K562 (cell line): ENCODE data around the gene NAGPA. TPM values are rescaled to one million over a fixed set of nuclear protein-coding genes. Genes with fewer than 3 reads are reported as not detected.

ENCODE experiments used
- CBX5 ChIP-seq: IDR thresholded peaks from 2 replicates; pipeline ENCODE4 v1.6.1; 2014; ENCODE audit warnings: low read depth, borderline replicate concordance
- EP400 ChIP-seq: fragments of 450-650 bp; IDR thresholded peaks from 2 replicates; pipeline ENCODE4 v1.6.1; 2017; ENCODE audit warnings: antibody characterized with exemption, mild to moderate bottlenecking, moderate library complexity
- FOXK1 ChIP-seq: sonication (generic); formaldehyde crosslinking; IDR thresholded peaks from 2 replicates; pipeline ENCODE4 v1.8.0; 2022; ENCODE audit warnings: missing genetic modification reagents, mild to moderate bottlenecking, borderline replicate concordance
- HIVEP1 ChIP-seq: fragments of 250-450 bp; sonication (Bioruptor Pico); IDR thresholded peaks from 2 replicates; pipeline ENCODE4 v1.4.0; 2020; ENCODE audit warnings: mild to moderate bottlenecking
- KDM4B ChIP-seq, 2 experiments: fragments of 450-650 bp in 1 of 2; sonication (generic) in 1 of 2; IDR thresholded peaks; 2 replicates each; pipeline ENCODE4 v1.6.1; 2016 to 2017; ENCODE audit warnings: borderline replicate concordance in 2 of 2, antibody characterized with exemption in 1 of 2, low read depth in 1 of 2, mild to moderate bottlenecking in 1 of 2
- NR2C2 ChIP-seq, 2 experiments: fragments of 200-800 bp in 1 of 2; sonication (Bioruptor generic) in 1 of 2; sonication (generic) in 1 of 2; formaldehyde crosslinking in 1 of 2; IDR thresholded peaks; 2 replicates each; pipeline versions ENCODE4 v1.6.1 to v1.8.0; 2016 to 2022; ENCODE audit warnings: mild to moderate bottlenecking in 1 of 2, missing compliant biosample characterization in 1 of 2, missing genetic modification characterization in 1 of 2, missing genetic modification reagents in 1 of 2
- RBFOX2 ChIP-seq: fragments of 200-400 bp; formaldehyde crosslinking; IDR thresholded peaks from 2 replicates; pipeline ENCODE4 v1.6.1; 2017; ENCODE audit warnings: low read depth, mild to moderate bottlenecking, low read length, moderate library complexity
- SMARCB1 ChIP-seq: IDR thresholded peaks from 2 replicates; pipeline ENCODE4 v1.6.1; 2011; ENCODE audit warnings: improper control_type of control experiment, low read depth; ENCODE audit not compliant: insufficient read length
- ZNF24 ChIP-seq: fragments of 450-650 bp; IDR thresholded peaks from 2 replicates; pipeline ENCODE4 v1.6.1; 2016
- polyA plus RNA-seq, 8 experiments: library from polyadenylated mRNA; depleted of rRNA in 4 of 8; stranded (reverse) in 5 of 8; unstranded in 3 of 8; fragments of >200 nt; fragmentation: Nextera tagmentation in 2 of 8; fragmentation: Illumina TruSeq in 1 of 8; extraction: Ambion mirVana in 2 of 8; extraction: Trizol in 1 of 8; gene quantifications; 2 replicates each; pipeline versions ENCODE4 v1.2.1 to v1.2.3, GENCODE V29; 2011 to 2014; ENCODE audit warnings: inconsistent platforms in 1 of 8, missing spikeins in 1 of 8
- total RNA-seq, 7 experiments: library from RNA; depleted of rRNA in 6 of 7; stranded (reverse); fragments of >200 nt in 6 of 7; fragmentation: Illumina TruSeq in 2 of 7; extraction: Trizol in 2 of 7; gene quantifications; 2 replicates each; pipeline versions ENCODE4 v1.2.1 to v1.2.3, GENCODE V29; 2011 to 2021; ENCODE audit warnings: low replicate concordance in 1 of 7
- TF ChIP-seq, protein P1 (sequence below): fragments of 250-450 bp; sonication (Bioruptor Pico); IDR thresholded peaks from 2 replicates; pipeline ENCODE4 v1.9.0; 2021; ENCODE audit warnings: mild to moderate bottlenecking
- TF ChIP-seq, protein P2 (sequence below), 2 experiments: IDR thresholded peaks; 2 replicates each; pipeline ENCODE4 v1.6.1; 2011; ENCODE audit warnings: borderline replicate concordance in 1 of 2, control low read depth in 1 of 2, low read depth in 1 of 2, low read length in 1 of 2, mild to moderate bottlenecking in 1 of 2, mixed read lengths in 1 of 2, moderate library complexity in 1 of 2; ENCODE audit not compliant: insufficient read depth in 1 of 2, insufficient read length in 1 of 2, poor library complexity in 1 of 2, severe bottlenecking in 1 of 2; ENCODE audit errors: extremely low read depth in 1 of 2
- TF ChIP-seq, protein P3 (sequence below): sonication (generic); formaldehyde crosslinking; IDR thresholded peaks from 2 replicates; pipeline ENCODE4 v1.8.0; 2022; ENCODE audit warnings: mild to moderate bottlenecking, missing genetic modification reagents
- TF ChIP-seq, protein P4 (sequence below): fragments of 450-650 bp; formaldehyde crosslinking; IDR thresholded peaks from 2 replicates; pipeline ENCODE4 v1.4.0; 2020; ENCODE audit warnings: mild to moderate bottlenecking, moderate library complexity
- TF ChIP-seq, protein P5 (sequence below), 2 experiments: fragments of 450-650 bp in 1 of 2; IDR thresholded peaks; 2 replicates each; pipeline ENCODE4 v1.6.1; 2011 to 2017; ENCODE audit warnings: low read depth in 2 of 2, antibody characterized with exemption in 1 of 2, borderline replicate concordance in 1 of 2, low read length in 1 of 2, mild to moderate bottlenecking in 1 of 2, mixed read lengths in 1 of 2; ENCODE audit not compliant: control insufficient read depth in 1 of 2

The NAGPA gene
- total and polyA plus RNA-seq, 9 of the 15 experiments (the other 6 are each of a cell fraction or from before 2014, with no cell fraction given), result 0.15 to 12.7 (median 4.6) TPM

DNA sequence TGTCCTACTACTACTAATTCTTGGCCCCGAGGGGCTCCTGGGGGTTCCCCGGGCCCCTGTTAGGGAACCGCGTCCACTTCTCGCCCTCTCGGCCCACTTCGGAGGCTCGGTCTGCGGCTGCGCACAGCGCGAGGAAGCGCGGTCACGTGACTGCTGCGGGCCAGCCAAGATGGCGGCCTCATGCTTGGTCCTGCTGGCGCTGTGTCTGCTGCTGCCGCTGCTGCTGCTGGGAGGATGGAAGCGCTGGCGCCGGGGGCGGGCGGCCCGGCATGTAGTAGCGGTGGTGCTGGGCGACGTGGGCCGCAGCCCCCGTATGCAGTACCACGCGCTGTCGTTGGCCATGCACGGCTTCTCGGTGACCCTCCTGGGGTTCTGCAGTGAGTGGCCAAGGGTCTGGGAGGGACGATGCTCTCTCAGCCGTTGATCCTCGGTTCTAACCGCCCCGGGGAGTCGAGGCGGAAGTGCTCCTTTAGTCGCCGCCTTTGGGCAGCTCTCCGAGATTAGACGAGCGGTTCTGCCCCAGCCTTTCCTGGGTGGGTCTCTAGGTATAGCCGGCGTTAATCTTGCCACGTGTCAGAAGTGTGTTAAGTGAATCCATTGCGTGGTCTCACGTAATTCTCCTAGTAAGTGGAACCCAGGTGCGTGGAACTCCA, 38.1 kb upstream of the NAGPA start, which contains the start of gene ALG1 (continued):
- TF ChIP-seq SMARCB1, result no peak
- TF ChIP-seq, protein P1, sequence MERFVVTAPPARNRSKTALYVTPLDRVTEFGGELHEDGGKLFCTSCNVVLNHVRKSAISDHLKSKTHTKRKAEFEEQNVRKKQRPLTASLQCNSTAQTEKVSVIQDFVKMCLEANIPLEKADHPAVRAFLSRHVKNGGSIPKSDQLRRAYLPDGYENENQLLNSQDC, result peak; percentile 21; the same call in 1 of the 2 replicates
- TF ChIP-seq, protein P2, sequence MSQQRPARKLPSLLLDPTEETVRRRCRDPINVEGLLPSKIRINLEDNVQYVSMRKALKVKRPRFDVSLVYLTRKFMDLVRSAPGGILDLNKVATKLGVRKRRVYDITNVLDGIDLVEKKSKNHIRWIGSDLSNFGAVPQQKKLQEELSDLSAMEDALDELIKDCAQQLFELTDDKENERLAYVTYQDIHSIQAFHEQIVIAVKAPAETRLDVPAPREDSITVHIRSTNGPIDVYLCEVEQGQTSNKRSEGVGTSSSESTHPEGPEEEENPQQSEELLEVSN (IDR thresholded peaks at IDR 0.05; ENCODE audit: borderline replicate concordance in 1 of 2, extremely low read depth in 1 of 2, insufficient read depth in 1 of 2, insufficient read length in 1 of 2, low read depth in 1 of 2, low read length in 1 of 2, poor library complexity in 1 of 2, severe bottlenecking in 1 of 2), result peak; percentile 33 to 72
- peak; percentile 14; the same call in 1 of the 2 replicates for TF ChIP-seq HIVEP1 (CRISPR knock-in tag)
- peak in 1 of 2 experiments; percentile 54; a peak in 1 of 4 replicates for TF ChIP-seq KDM4B (IDR thresholded peaks at IDR 0.05; ENCODE audit: borderline replicate concordance in 2 of 2, low read depth in 1 of 2)
- TF ChIP-seq ZNF24, result no peak
- peak; percentile 89 for TF ChIP-seq EP400
- TF ChIP-seq FOXK1, result no peak; the same call in 1 of the 2 replicates
- TF ChIP-seq, protein P3, sequence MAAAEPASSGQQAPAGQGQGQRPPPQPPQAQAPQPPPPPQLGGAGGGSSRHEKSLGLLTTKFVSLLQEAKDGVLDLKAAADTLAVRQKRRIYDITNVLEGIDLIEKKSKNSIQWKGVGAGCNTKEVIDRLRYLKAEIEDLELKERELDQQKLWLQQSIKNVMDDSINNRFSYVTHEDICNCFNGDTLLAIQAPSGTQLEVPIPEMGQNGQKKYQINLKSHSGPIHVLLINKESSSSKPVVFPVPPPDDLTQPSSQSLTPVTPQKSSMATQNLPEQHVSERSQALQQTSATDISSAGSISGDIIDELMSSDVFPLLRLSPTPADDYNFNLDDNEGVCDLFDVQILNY (CRISPR knock-in tag), result 0 out of 2 replicates have a peak, but pooled peaks have one; percentile 37
- TF ChIP-seq, protein P4, sequence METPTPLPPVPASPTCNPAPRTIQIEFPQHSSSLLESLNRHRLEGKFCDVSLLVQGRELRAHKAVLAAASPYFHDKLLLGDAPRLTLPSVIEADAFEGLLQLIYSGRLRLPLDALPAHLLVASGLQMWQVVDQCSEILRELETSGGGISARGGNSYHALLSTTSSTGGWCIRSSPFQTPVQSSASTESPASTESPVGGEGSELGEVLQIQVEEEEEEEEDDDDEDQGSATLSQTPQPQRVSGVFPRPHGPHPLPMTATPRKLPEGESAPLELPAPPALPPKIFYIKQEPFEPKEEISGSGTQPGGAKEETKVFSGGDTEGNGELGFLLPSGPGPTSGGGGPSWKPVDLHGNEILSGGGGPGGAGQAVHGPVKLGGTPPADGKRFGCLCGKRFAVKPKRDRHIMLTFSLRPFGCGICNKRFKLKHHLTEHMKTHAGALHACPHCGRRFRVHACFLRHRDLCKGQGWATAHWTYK (CRISPR knock-in tag), result peak; percentile 34; the same call in 1 of the 2 replicates
- TF ChIP-seq, protein P5, sequence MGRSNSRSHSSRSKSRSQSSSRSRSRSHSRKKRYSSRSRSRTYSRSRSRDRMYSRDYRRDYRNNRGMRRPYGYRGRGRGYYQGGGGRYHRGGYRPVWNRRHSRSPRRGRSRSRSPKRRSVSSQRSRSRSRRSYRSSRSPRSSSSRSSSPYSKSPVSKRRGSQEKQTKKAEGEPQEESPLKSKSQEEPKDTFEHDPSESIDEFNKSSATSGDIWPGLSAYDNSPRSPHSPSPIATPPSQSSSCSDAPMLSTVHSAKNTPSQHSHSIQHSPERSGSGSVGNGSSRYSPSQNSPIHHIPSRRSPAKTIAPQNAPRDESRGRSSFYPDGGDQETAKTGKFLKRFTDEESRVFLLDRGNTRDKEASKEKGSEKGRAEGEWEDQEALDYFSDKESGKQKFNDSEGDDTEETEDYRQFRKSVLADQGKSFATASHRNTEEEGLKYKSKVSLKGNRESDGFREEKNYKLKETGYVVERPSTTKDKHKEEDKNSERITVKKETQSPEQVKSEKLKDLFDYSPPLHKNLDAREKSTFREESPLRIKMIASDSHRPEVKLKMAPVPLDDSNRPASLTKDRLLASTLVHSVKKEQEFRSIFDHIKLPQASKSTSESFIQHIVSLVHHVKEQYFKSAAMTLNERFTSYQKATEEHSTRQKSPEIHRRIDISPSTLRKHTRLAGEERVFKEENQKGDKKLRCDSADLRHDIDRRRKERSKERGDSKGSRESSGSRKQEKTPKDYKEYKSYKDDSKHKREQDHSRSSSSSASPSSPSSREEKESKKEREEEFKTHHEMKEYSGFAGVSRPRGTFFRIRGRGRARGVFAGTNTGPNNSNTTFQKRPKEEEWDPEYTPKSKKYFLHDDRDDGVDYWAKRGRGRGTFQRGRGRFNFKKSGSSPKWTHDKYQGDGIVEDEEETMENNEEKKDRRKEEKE (IDR thresholded peaks at IDR 0.05; ENCODE audit: borderline replicate concordance in 1 of 2, control insufficient read depth in 1 of 2, low read depth in 2 of 2, low read length in 1 of 2), result no peak
- TF ChIP-seq CBX5, result no peak
- TF ChIP-seq NR2C2 (CRISPR knock-in tag; IDR thresholded peaks at IDR 0.05), result peak; percentile 13; the same call in 1 of the 2 replicates
- TF ChIP-seq NR2C2 (tag; IDR thresholded peaks at IDR 0.05), result no peak
- TF ChIP-seq RBFOX2, result peak; percentile 97
